Natural killer cell (primary cell): ENCODE results near the gene ANGPTL8. TPM values are rescaled to one million over a fixed set of nuclear protein-coding genes. Genes with fewer than 3 reads are reported as not detected.

ENCODE experiments used
- ATAC-seq, 3 donors: fragments of 150-1000 bp in 2 of 3; fragments of 200-7000 bp in 1 of 3; cut with Tn5 transposase; 1 replicate in 1 of 3; 2 replicates in 2 of 3; pipeline ENCODE4 v1.10.0; 2021; ENCODE audit warnings: mild to moderate bottlenecking in 2 of 3, moderate library complexity in 2 of 3
- DNase-seq, 2 donors: peaks; one replicate each; pipeline versions ENCODE4 v3.0.0 to v3.0.0-alpha.2; 2013 to 2021; ENCODE audit warnings: mixed read lengths in 1 of 2
- H3K27ac ChIP-seq: one replicate; pipeline ENCODE4 v1.5.1; 2013; ENCODE audit warnings: mild to moderate bottlenecking, low read length
- H3K27me3 ChIP-seq: one replicate; pipeline ENCODE4 v1.6.1; 2013; ENCODE audit warnings: low read length; ENCODE audit not compliant: control insufficient read depth, insufficient read depth
- H3K36me3 ChIP-seq: one replicate; pipeline ENCODE4 v1.6.1; 2013; ENCODE audit warnings: low read length; ENCODE audit not compliant: control insufficient read depth, insufficient read depth
- H3K4me1 ChIP-seq: one replicate; pipeline ENCODE4 v1.6.1; 2013; ENCODE audit warnings: low read length; ENCODE audit not compliant: control insufficient read depth, insufficient read depth
- H3K4me3 ChIP-seq: one replicate; pipeline ENCODE4 v1.5.1; 2013; ENCODE audit warnings: low read length
- H3K9me3 ChIP-seq: one replicate; pipeline ENCODE4 v1.6.1; 2013; ENCODE audit warnings: low read length; ENCODE audit not compliant: control insufficient read depth, insufficient read depth
- H3K27ac Mint-ChIP-seq, 2 donors: one replicate each; pipeline ENCODE4 v1.8.0; 2022; ENCODE audit warnings: mild to moderate bottlenecking in 2 of 2, mixed read lengths in 2 of 2, moderate library complexity in 1 of 2
- H3K27me3 Mint-ChIP-seq, 2 donors: one replicate each; pipeline ENCODE4 v1.8.0; 2022; ENCODE audit warnings: low read depth in 2 of 2, mixed read lengths in 2 of 2
- H3K36me3 Mint-ChIP-seq: one replicate; pipeline ENCODE4 v1.8.0; 2022; ENCODE audit warnings: mixed read lengths
- H3K4me1 Mint-ChIP-seq, 2 donors: one replicate each; pipeline ENCODE4 v1.8.0; 2022; ENCODE audit warnings: mixed read lengths in 2 of 2
- H3K4me3 Mint-ChIP-seq: one replicate; pipeline ENCODE4 v1.8.0; 2022; ENCODE audit warnings: mild to moderate bottlenecking, moderate library complexity, mixed read lengths
- H3K9me3 Mint-ChIP-seq, 2 donors: one replicate each; pipeline ENCODE4 v1.8.0; 2022; ENCODE audit warnings: mixed read lengths in 2 of 2
- WGBS: methylation state at CpG from one replicate; pipeline ENCODE4 v1.1.7; 2013; ENCODE audit warnings: missing lambda C conversion rate; ENCODE audit not compliant: insufficient coverage; 5-methylcytosine and 5-hydroxymethylcytosine counted together
- intact Hi-C: fragments of 100-400 bp; cut with micrococcal nuclease; formaldehyde crosslinking; loops from one replicate; pipeline ENCODE4 v1.14.2; 2022
- total RNA-seq, 4 donors: library from RNA; stranded (reverse); fragments of 120-200 nt in 1 of 4; gene quantifications; one replicate each; pipeline versions ENCODE4 v1.2.3 to v1.2.4, GENCODE V29; 2013 to 2022
- TF ChIP-seq, protein P1 (sequence below): fragments of 200-600 bp; IDR thresholded peaks from one replicate; pipeline ENCODE4 v1.8.0; 2022; ENCODE audit warnings: antibody characterized with exemption

Gene ANGPTL8
- total RNA-seq, 3 donors from 2014 or later (not counting 1 experiment from before 2014, with no cell fraction given), result not detected

DNA sequence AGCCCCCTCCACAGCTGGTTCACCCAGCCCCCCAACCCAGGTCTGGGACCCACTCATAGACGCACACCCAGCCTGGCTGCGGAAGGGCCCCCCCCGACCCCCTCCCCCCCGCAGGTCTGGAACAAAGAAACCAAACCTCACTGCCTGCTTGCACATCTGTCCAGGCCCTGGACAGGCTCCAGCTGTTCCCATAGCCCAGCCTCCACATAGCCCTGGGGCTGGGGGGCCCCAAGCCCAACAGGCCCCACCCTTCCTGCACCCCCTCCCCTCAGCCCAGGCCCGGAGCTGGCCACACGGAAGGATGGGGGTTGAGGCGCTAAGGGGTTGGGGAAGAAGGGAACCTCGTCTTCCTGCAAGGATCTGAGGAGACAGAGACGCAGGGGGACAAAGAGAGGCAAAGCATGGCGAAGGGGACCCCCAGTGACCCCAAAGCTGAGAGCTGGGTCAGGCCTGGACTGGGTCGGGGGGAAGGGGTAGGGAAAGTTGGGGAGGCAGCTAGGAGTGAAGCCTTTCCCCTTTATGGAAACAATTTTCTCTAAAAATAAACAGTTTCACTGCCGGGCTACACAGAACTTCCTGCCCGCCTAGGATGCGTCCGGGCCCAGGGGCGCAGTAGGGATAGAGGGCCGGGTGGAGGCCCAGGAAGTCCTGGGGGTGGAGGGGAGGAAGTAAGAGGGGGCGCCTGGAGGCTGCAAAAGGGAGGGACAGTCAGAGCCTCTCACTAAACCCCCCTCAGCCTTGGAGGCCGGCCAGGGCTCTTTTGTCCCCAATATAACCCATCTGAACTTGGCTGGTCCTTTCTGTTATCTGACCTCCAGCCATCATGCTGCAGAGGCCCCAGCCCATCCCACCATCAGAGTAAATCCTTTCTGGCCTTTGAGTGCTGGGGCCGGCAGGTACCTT lies 44.5 kb upstream of the ANGPTL8 start:
- Histone ChIP-seq H3K36me3 (no peaks in the 10 kb centered on the region), H3K4me1 (peaks cover 13% of the 10 kb centered on the region), H3K27me3 (no peaks in the 10 kb centered on the region), H3K27ac (no peak overlapping the region), H3K9me3 (no peaks in the 10 kb centered on the region), H3K4me3 (no peak overlapping the region)
- TF ChIP-seq, protein P1, sequence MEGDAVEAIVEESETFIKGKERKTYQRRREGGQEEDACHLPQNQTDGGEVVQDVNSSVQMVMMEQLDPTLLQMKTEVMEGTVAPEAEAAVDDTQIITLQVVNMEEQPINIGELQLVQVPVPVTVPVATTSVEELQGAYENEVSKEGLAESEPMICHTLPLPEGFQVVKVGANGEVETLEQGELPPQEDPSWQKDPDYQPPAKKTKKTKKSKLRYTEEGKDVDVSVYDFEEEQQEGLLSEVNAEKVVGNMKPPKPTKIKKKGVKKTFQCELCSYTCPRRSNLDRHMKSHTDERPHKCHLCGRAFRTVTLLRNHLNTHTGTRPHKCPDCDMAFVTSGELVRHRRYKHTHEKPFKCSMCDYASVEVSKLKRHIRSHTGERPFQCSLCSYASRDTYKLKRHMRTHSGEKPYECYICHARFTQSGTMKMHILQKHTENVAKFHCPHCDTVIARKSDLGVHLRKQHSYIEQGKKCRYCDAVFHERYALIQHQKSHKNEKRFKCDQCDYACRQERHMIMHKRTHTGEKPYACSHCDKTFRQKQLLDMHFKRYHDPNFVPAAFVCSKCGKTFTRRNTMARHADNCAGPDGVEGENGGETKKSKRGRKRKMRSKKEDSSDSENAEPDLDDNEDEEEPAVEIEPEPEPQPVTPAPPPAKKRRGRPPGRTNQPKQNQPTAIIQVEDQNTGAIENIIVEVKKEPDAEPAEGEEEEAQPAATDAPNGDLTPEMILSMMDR, result no peak
- H3K4me1 Mint-ChIP-seq, result peaks cover 0 to 15% of the 10 kb centered on the region in 2 donors
- H3K9me3 Mint-ChIP-seq, result no peaks in the 10 kb centered on the region
- no peak for DNase-seq
- no peak for ATAC-seq
- 45% methylated on average over 17 of the region's 20 CpGs for WGBS
- intact Hi-C loops, result no loop called here
- H3K4me3 Mint-ChIP-seq, result no peak overlapping the region
- no peak overlapping the region for H3K27ac Mint-ChIP-seq
- H3K36me3 Mint-ChIP-seq, result no peaks in the 10 kb centered on the region
- H3K27me3 Mint-ChIP-seq, result peaks cover 0 to 3% of the 10 kb centered on the region in 2 donors

DNA sequence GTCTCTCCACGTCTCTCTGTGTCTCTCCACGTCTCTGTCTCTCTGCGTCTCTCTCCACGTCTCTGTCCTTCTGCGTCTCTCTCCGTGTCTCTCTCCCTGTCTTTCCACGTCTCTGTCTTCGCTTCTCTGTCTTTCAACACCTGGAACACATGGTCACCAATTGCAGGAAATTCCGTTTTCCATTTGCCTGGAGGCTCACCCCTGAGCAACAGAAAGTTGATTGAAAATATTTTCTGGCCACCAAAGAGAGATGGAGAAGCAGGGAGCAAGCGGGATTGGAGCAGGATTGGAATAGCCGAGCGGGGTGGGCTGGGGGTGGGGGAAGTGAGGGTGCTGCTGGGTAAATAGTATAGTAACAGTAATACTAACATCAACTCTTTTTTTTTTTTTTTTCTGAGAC lies 43.7 kb upstream of the ANGPTL8 start:
- peaks cover 0 to 15% of the 10 kb centered on the region in 2 donors for H3K4me1 Mint-ChIP-seq
- H3K27me3 Mint-ChIP-seq, result peaks cover 0 to 3% of the 10 kb centered on the region in 2 donors
- H3K36me3 ChIP-seq, result no peaks in the 10 kb centered on the region
- 86% methylated on average over 10 of the region's 12 CpGs for WGBS
- H3K36me3 Mint-ChIP-seq, result no peaks in the 10 kb centered on the region
- no peak overlapping the region for H3K4me3 ChIP-seq
- no peak for DNase-seq
- no peaks in the 10 kb centered on the region for H3K27me3 ChIP-seq
- ATAC-seq, result no peak
- TF ChIP-seq, protein P1, result no peak
- H3K9me3 Mint-ChIP-seq, result no peaks in the 10 kb centered on the region
- H3K4me3 Mint-ChIP-seq, result peak overlapping the region; percentile 21
- no peak overlapping the region for H3K27ac Mint-ChIP-seq
- intact Hi-C loops, result no loop called here
- peaks cover 13% of the 10 kb centered on the region for H3K4me1 ChIP-seq
- no peaks in the 10 kb centered on the region for H3K9me3 ChIP-seq
- H3K27ac ChIP-seq, result no peak overlapping the region

DNA sequence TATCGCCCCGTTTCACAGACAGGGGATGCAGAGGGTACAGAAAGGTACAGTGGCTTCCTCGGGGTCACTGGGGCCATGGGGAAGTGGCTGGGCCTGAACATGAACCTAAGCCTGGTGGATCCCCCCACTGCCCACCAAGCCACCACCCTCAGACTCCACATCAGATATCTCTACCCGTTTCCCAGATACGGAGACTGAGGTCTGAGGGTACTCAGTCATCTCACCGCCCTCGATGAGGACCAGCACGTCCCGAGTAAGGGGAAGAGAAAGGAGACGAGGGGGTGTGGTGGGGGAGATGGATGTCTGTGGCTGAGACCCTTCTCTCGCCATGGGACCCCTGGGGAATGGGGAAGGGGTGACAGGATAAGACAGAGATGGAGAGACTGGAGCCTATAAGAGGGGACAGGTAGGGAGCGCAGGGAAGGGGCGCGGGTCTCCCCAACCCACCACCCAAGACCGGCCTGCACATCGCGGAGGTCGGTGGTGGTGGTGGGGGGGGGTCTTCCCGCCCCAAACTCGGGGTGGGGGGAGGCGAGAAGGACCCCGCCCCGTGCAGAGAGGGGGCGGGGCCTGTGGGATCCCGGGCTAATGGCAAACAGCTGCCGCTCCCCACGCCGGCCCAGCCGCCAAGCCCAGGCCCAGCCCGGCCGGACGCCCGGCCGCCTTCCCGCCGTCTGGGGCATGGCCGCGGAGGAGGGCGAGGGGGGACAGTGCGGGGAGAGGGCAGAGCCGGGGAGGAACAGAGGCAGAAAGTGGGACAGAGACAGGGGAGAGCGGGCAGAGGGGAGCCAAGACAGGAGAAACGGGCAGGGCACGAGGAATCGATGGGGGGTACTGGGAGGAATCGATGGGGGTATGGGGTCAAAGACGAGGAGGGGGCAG lies 42.8 kb upstream of the ANGPTL8 start:
- DNase-seq (no peak), ATAC-seq (no peak)
- Mint-ChIP-seq H3K4me3 (peak overlapping the region; percentile 69), H3K9me3 (no peaks in the 10 kb centered on the region), H3K36me3 (no peaks in the 10 kb centered on the region), H3K4me1 (peaks cover 0 to 15% of the 10 kb centered on the region in 2 donors), H3K27me3 (peaks cover 0 to 3% of the 10 kb centered on the region in 2 donors), H3K27ac (peak overlapping the region in 1 of 2 donors; percentile 58)
- intact Hi-C loops, result no loop called here
- TF ChIP-seq, protein P1, result no peak
- 14% methylated on average over 39 of the region's 47 CpGs for WGBS
- H3K4me3 ChIP-seq, result peak overlapping the region; percentile 46
- no peaks in the 10 kb centered on the region for H3K9me3 ChIP-seq
- no peak overlapping the region for H3K27ac ChIP-seq
- peaks cover 13% of the 10 kb centered on the region for H3K4me1 ChIP-seq
- H3K27me3 ChIP-seq, result no peaks in the 10 kb centered on the region
- no peaks in the 10 kb centered on the region for H3K36me3 ChIP-seq
